Activated effector memory CD4-positive, alpha-beta T cell treated with Interleukin-2 at 50 U/mL for 16 hours (primary cell): ENCODE measurements around the gene HAVCR1.
"Not testable (repeated sequence)": the region's sequence is repeated elsewhere in the genome, so short reads cannot be mapped to it uniquely, and the experiment has no call there.

Experiments
- DNase-seq: peaks from one replicate; pipeline ENCODE4 v3.0.0-alpha.2; 2020

HAVCR1 gene

GRCh38 chr5:157059093-157059539 lies at the start of gene HAVCR1:
HAVCR1 (minus strand) TSS chr5:157059116; CDS start chr5:157057943, 1,173 bp downstream.
- no peak for DNase-seq

- DNase-seq: no peak
Measured at GRCh38 chr5:157107508-157107907, 48.6 kb upstream of the HAVCR1 start.

- DNase-seq: no peak
Measured at GRCh38 chr5:157106630-157107461, 47.9 kb upstream of the HAVCR1 start.

- DNase-seq: no peak
Measured at GRCh38 chr5:157100140-157100679, 41.3 kb upstream of the HAVCR1 start.

GRCh38 chr5:157088342-157088990 lies 29.6 kb upstream of the HAVCR1 start:
- no peak for DNase-seq

- no peak for DNase-seq
Measured at GRCh38 chr5:157086751-157087359, 27.9 kb upstream of the HAVCR1 start.

GRCh38 chr5:157085930-157086329 lies 27.0 kb upstream of the HAVCR1 start:
- no peak for DNase-seq

GRCh38 chr5:157080286-157080685 lies 21.4 kb upstream of the HAVCR1 start:
- no peak for DNase-seq

GRCh38 chr5:157076558-157076957 lies 17.6 kb upstream of the HAVCR1 start:
- DNase-seq: no peak

- no peak for DNase-seq
Measured at GRCh38 chr5:157072508-157072907, 13.6 kb upstream of the HAVCR1 start.

GRCh38 chr5:157069949-157070348 lies 11.0 kb upstream of the HAVCR1 start:
- DNase-seq: no peak

GRCh38 chr5:157068785-157069184 lies 9.9 kb upstream of the HAVCR1 start:
- DNase-seq: no peak

GRCh38 chr5:157068339-157068738 lies 9.4 kb upstream of the HAVCR1 start:
- no peak for DNase-seq

GRCh38 chr5:157067005-157067404 lies 8.1 kb upstream of the HAVCR1 start:
- DNase-seq: no peak

- DNase-seq: no peak
Measured at GRCh38 chr5:157066080-157066479, 7.2 kb upstream of the HAVCR1 start.

GRCh38 chr5:157063776-157064430 lies 5.0 kb upstream of the HAVCR1 start:
- no peak for DNase-seq

GRCh38 chr5:157059891-157060290 lies 975 bp upstream of the HAVCR1 start:
- DNase-seq: no peak

- no peak for DNase-seq
Measured at GRCh38 chr5:157057459-157058370, 1.2 kb downstream of the HAVCR1 start.

- DNase-seq: not testable (repeated sequence)
Measured at GRCh38 chr5:157056848-157057247, 2.1 kb downstream of the HAVCR1 start.

GRCh38 chr5:157051604-157052245 lies 7.2 kb downstream of the HAVCR1 start:
- DNase-seq: no peak

GRCh38 chr5:157050050-157050449 lies 8.9 kb downstream of the HAVCR1 start:
- DNase-seq: no peak
